Keratinocyte (primary cell): ENCODE results near the gene CDH18. TPM values are rescaled to one million over a fixed set of nuclear protein-coding genes. Genes with fewer than 3 reads are reported as not detected.
"Not testable (repeated sequence)": the region's sequence is repeated elsewhere in the genome, so short reads cannot be mapped to it uniquely, and the experiment has no call there.

ENCODE experiments used
- DNase-seq: peaks from one replicate; pipeline ENCODE4 v3.0.0-alpha.2; 2011; ENCODE audit warnings: low read depth, missing footprints, low spot score
- FAIRE-seq: peaks from 2 replicates; lab custom pipeline; 2011; peaks lifted over from hg19 to GRCh38; lab: Jason Lieb, UNC
- H2AFZ ChIP-seq: 2 replicates; pipeline ENCODE4 v1.6.0; 2012; ENCODE audit warnings: low read length, control low read depth, inconsistent platforms; ENCODE audit not compliant: control insufficient read depth
- H3K27ac ChIP-seq: 2 replicates; pipeline ENCODE4 v1.5.1; 2011; ENCODE audit warnings: low read length; ENCODE audit not compliant: control insufficient read depth, insufficient read depth
- H3K27me3 ChIP-seq: 3 replicates; pipeline ENCODE4 v1.6.0; 2011; ENCODE audit warnings: low read length; ENCODE audit not compliant: control insufficient read depth, insufficient read depth; ENCODE audit errors: extremely low read depth
- H3K36me3 ChIP-seq, 2 experiments: 2 replicates in 1 of 2; 3 replicates in 1 of 2; pipeline ENCODE4 v1.5.1; 2011; ENCODE audit warnings: low read length in 2 of 2, mild to moderate bottlenecking in 1 of 2; ENCODE audit not compliant: control insufficient read depth in 2 of 2, insufficient read depth in 2 of 2; ENCODE audit errors: extremely low read depth in 1 of 2
- H3K4me1 ChIP-seq: 3 replicates; pipeline ENCODE4 v1.5.1; 2011; ENCODE audit warnings: low read length; ENCODE audit not compliant: control insufficient read depth, insufficient read depth; ENCODE audit errors: extremely low read depth
- H3K4me2 ChIP-seq: 3 replicates; pipeline ENCODE4 v1.6.0; 2011; ENCODE audit warnings: low read depth, low read length; ENCODE audit not compliant: control insufficient read depth, insufficient read depth; ENCODE audit errors: extremely low read depth
- H3K4me3 ChIP-seq, 3 experiments: fragments of 200-600 bp in 1 of 3; sonication (generic) in 1 of 3; 2 replicates in 2 of 3; 3 replicates in 1 of 3; pipeline ENCODE4 v1.5.1; 2011 to 2016; ENCODE audit warnings: low read length in 3 of 3, mild to moderate bottlenecking in 3 of 3, control low read depth in 2 of 3, inconsistent platforms in 1 of 3, low read depth in 1 of 3, mixed read lengths in 1 of 3, mixed run types in 1 of 3, moderate library complexity in 1 of 3; ENCODE audit not compliant: control insufficient read depth in 2 of 3, insufficient read depth in 2 of 3; ENCODE audit errors: extremely low read depth in 1 of 3
- H3K79me2 ChIP-seq: 2 replicates; pipeline ENCODE4 v1.6.0; 2012; ENCODE audit warnings: low read length; ENCODE audit not compliant: control insufficient read depth, insufficient read depth
- H3K9ac ChIP-seq: 3 replicates; pipeline ENCODE4 v1.6.0; 2011; ENCODE audit warnings: low read length; ENCODE audit not compliant: control insufficient read depth, insufficient read depth; ENCODE audit errors: extremely low read depth
- H3K9me1 ChIP-seq: 3 replicates; pipeline ENCODE4 v1.6.0; 2011; ENCODE audit warnings: low read length; ENCODE audit not compliant: control insufficient read depth, insufficient read depth; ENCODE audit errors: extremely low read depth
- H3K9me3 ChIP-seq: 2 replicates; pipeline ENCODE4 v1.5.1; 2012; ENCODE audit warnings: low read depth, low read length; ENCODE audit not compliant: control insufficient read depth
- H4K20me1 ChIP-seq: 3 replicates; pipeline ENCODE4 v1.6.0; 2011; ENCODE audit warnings: low read length; ENCODE audit not compliant: control insufficient read depth, insufficient read depth; ENCODE audit errors: extremely low read depth
- EZH2 ChIP-seq: IDR thresholded peaks from one replicate; pipeline ENCODE4 v1.6.1; 2012; ENCODE audit warnings: inconsistent platforms, mild to moderate bottlenecking, low read length, moderate library complexity
- dilution Hi-C: fragments of 300-500 bp; cut with MboI; formaldehyde crosslinking; loops from one replicate; pipeline ENCODE4 v1.7.0; 2020; ENCODE audit warnings: low sequenced_read_pairs; ENCODE audit not compliant: extremely low pct_ligation_motif_present
- polyA plus RNA-seq, 5 experiments: library from polyadenylated mRNA; depleted of rRNA in 3 of 5; stranded (reverse) in 3 of 5; stranded (forward) in 1 of 5; unstranded in 1 of 5; fragments of >200 nt; gene quantifications; 1 replicate in 1 of 5; 2 replicates in 3 of 5; 3 replicates in 1 of 5; pipeline versions ENCODE4 v1.2.1 to v1.2.3, GENCODE V29; 2011 to 2012; ENCODE audit warnings: missing spikeins in 2 of 5, low read depth in 1 of 5, low replicate concordance in 1 of 5
- TF ChIP-seq, protein P1 (sequence below), 3 experiments: IDR thresholded peaks in 1 of 3; conservative IDR thresholded peaks in 1 of 3; optimal IDR thresholded peaks in 1 of 3; 2 replicates in 2 of 3; 3 replicates in 1 of 3; pipeline versions ENCODE3 to v1.5.1; 2011; ENCODE audit warnings: low read length in 3 of 3, mild to moderate bottlenecking in 3 of 3, moderate library complexity in 2 of 3, control low read depth in 1 of 3, inconsistent platforms in 1 of 3; ENCODE audit not compliant: insufficient read depth in 2 of 3; ENCODE audit errors: extremely low read depth in 1 of 3

The CDH18 gene
- polyA plus RNA-seq, 1 donor (not counting 4 experiments of a cell fraction or from before 2014, with no cell fraction given) = 0.41 TPM

DNA sequence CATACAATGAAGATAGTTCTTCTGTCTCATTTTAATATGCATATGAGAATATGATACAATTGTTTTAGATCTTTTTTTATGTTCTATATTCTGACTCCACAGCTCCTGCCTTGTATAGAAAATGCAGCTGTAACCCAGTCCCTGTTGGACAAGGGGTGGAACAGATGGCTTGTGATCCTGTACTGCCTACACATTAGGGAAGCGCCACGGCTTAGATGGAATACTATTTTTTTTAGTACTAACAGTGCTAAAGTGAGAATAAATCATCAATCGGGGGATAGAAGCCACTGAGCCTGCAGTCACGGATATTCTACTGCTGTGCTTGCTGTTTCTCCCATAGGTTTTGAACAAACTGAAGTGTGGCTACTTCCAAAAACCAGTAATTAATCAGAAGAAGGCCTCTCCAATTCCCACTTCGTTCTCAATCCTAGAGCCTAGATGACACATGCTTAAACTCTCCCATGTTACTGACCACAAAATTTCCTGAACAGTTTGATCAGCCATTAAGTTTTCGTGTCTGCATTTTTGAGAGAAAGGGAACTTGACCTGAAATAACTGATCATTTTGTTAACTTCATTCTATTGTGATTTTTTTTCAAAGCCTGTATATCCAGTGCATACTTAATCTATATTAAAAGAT lies 150.3 kb downstream of the CDH18 start:
- Histone ChIP-seq H3K9me3 (no peaks in the 10 kb centered on the region), H2AFZ (no peak overlapping the region), H3K4me1 (no peaks in the 10 kb centered on the region), H3K36me3 (no peaks in the 10 kb centered on the region), H3K9me1 (no peaks in the 10 kb centered on the region), H3K9ac (no peak overlapping the region), H3K27me3 (no peaks in the 10 kb centered on the region), H3K4me3 (no peak overlapping the region), H3K27ac (no peak overlapping the region), H4K20me1 (no peaks in the 10 kb centered on the region), H3K79me2 (no peaks in the 10 kb centered on the region), H3K4me2 (no peak overlapping the region)
- FAIRE-seq = no peak
- TF ChIP-seq EZH2 = no peak
- TF ChIP-seq, protein P1, sequence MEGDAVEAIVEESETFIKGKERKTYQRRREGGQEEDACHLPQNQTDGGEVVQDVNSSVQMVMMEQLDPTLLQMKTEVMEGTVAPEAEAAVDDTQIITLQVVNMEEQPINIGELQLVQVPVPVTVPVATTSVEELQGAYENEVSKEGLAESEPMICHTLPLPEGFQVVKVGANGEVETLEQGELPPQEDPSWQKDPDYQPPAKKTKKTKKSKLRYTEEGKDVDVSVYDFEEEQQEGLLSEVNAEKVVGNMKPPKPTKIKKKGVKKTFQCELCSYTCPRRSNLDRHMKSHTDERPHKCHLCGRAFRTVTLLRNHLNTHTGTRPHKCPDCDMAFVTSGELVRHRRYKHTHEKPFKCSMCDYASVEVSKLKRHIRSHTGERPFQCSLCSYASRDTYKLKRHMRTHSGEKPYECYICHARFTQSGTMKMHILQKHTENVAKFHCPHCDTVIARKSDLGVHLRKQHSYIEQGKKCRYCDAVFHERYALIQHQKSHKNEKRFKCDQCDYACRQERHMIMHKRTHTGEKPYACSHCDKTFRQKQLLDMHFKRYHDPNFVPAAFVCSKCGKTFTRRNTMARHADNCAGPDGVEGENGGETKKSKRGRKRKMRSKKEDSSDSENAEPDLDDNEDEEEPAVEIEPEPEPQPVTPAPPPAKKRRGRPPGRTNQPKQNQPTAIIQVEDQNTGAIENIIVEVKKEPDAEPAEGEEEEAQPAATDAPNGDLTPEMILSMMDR (optimal IDR thresholded peaks at IDR 0.05 in 1 of 3, IDR thresholded peaks at IDR 0.05 in 1 of 3, conservative IDR thresholded peaks at IDR 0.05 in 1 of 3; ENCODE audit: extremely low read depth in 1 of 3, insufficient read depth in 2 of 3, low read length in 3 of 3) = no peak
- dilution Hi-C loops = no loop called here
- DNase-seq = no peak

DNA sequence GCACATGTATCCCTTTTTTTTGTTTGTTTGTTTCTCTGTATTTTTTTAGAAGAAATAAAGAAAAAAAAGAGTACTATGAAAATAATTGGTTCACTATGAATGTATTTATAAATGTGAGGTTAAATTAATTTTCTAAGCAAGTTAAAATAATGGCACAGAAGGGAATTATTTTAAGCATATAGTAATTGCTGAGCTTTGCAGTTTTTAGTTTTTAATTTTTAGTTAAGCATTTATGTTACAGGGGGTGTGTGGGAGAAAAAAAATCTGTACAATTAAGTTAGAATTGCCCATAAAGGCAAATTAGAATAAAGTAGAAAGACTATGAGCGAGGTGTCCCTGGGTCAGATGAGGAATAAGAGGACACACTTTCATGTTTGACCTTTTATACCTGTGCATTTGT lies 152.6 kb downstream of the CDH18 start:
- dilution Hi-C loops = no loop called here
- DNase-seq (no peak), FAIRE-seq (no peak)
- no peak for TF ChIP-seq EZH2
- TF ChIP-seq, protein P1 (optimal IDR thresholded peaks at IDR 0.05 in 1 of 3, IDR thresholded peaks at IDR 0.05 in 1 of 3, conservative IDR thresholded peaks at IDR 0.05 in 1 of 3; ENCODE audit: extremely low read depth in 1 of 3, insufficient read depth in 2 of 3, low read length in 3 of 3) = no peak
- Histone ChIP-seq H3K4me3 (no peak overlapping the region), H4K20me1 (no peaks in the 10 kb centered on the region), H3K4me1 (no peaks in the 10 kb centered on the region), H3K9me3 (no peaks in the 10 kb centered on the region), H3K79me2 (no peaks in the 10 kb centered on the region), H3K9ac (no peak overlapping the region), H3K27me3 (no peaks in the 10 kb centered on the region), H2AFZ (no peak overlapping the region), H3K27ac (no peak overlapping the region), H3K9me1 (no peaks in the 10 kb centered on the region), H3K4me2 (no peak overlapping the region), H3K36me3 (no peaks in the 10 kb centered on the region)

DNA sequence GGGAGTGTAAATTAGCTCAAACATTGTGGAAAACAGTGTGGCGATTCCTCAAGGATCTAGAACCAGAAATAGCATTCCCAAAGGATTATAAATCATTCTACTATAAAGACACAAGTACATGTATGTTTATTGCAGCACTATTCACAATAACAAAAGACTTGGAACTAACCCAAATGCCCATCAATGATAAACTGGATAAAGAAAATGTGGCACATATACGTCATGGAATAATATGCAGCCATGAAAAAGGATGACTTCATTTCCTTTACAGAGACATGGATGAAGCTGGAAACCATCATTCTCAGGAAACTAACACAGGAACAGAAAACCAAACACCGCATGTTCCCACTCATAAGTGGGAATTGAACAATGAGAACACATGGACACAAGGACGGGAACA lies 175.3 kb downstream of the CDH18 start:
- H2AFZ ChIP-seq, FAIRE-seq, H3K36me3 ChIP-seq, H3K79me2 ChIP-seq, H3K4me1 ChIP-seq, H3K4me3 ChIP-seq, dilution Hi-C loops, DNase-seq, H3K27ac ChIP-seq, H3K27me3 ChIP-seq, H3K4me2 ChIP-seq, H3K9me1 ChIP-seq, H4K20me1 ChIP-seq, H3K9ac ChIP-seq, H3K9me3 ChIP-seq: not testable (repeated sequence)
